GM23338 (cell line): ENCODE data around the gene CERS3. TPM values are rescaled to one million over a fixed set of nuclear protein-coding genes. Genes with fewer than 3 reads are reported as not detected.

Experiments
- ATAC-seq: fragments of 200-7000 bp; cut with Tn5 transposase; 3 replicates; pipeline ENCODE4 v1.9.1; 2020
- DNase-seq: peaks from one replicate; pipeline ENCODE4 v3.0.0-alpha.2; 2015; ENCODE audit warnings: low spot score
- H2AFZ ChIP-seq: fragments of 200-600 bp; sonication (generic); 2 replicates; pipeline ENCODE4 v1.8.0; 2016; ENCODE audit warnings: antibody characterized with exemption, mild to moderate bottlenecking, moderate library complexity
- H3F3A ChIP-seq: fragments of 200-600 bp; sonication (generic); replicated peaks from 2 replicates; pipeline ENCODE4 v1.8.0; 2017; ENCODE audit warnings: antibody characterized with exemption, mixed run types, low read depth
- H3K27ac ChIP-seq: fragments of 200-600 bp; sonication (generic); 2 replicates; pipeline ENCODE4 v1.6.1; 2016; ENCODE audit warnings: low read depth
- H3K27me3 ChIP-seq: fragments of 200-600 bp; sonication (generic); 2 replicates; pipeline ENCODE4 v1.8.0; 2016; ENCODE audit warnings: mild to moderate bottlenecking, mixed run types, moderate library complexity; ENCODE audit not compliant: insufficient read depth
- H3K36me3 ChIP-seq: fragments of 200-600 bp; sonication (generic); 2 replicates; pipeline ENCODE4 v1.8.0; 2016; ENCODE audit warnings: mild to moderate bottlenecking; ENCODE audit not compliant: insufficient read depth
- H3K4me1 ChIP-seq: fragments of 200-600 bp; sonication (generic); 2 replicates; pipeline ENCODE4 v1.8.0; 2016; ENCODE audit warnings: mild to moderate bottlenecking, moderate library complexity; ENCODE audit not compliant: insufficient read depth
- H3K4me2 ChIP-seq: fragments of 200-600 bp; sonication (generic); 2 replicates; pipeline ENCODE4 v1.7.1; 2017; ENCODE audit warnings: mixed run types
- H3K4me3 ChIP-seq: fragments of 200-600 bp; sonication (generic); 2 replicates; pipeline ENCODE4 v1.6.1; 2016; ENCODE audit warnings: mixed run types
- H3K79me2 ChIP-seq: fragments of 200-600 bp; sonication (generic); replicated peaks from 2 replicates; pipeline ENCODE4 v1.8.0; 2017; ENCODE audit warnings: mild to moderate bottlenecking; ENCODE audit not compliant: insufficient read depth
- H3K9me2 ChIP-seq: fragments of 200-600 bp; sonication (generic); 2 replicates; pipeline ENCODE4 v1.8.0; 2017; ENCODE audit not compliant: insufficient read depth
- H4K20me1 ChIP-seq: fragments of 200-600 bp; sonication (generic); replicated peaks from 2 replicates; pipeline ENCODE4 v1.8.0; 2017; ENCODE audit warnings: mild to moderate bottlenecking; ENCODE audit not compliant: insufficient read depth
- H3K27ac Mint-ChIP-seq: 2 replicates; pipeline ENCODE4 v1.8.0; 2020; ENCODE audit warnings: inconsistent platforms, mild to moderate bottlenecking, moderate library complexity, mixed read lengths
- H3K27me3 Mint-ChIP-seq: 3 replicates; pipeline ENCODE4 v1.8.0; 2022; ENCODE audit warnings: low read depth, mild to moderate bottlenecking, moderate library complexity, mixed read lengths, inconsistent platforms; ENCODE audit not compliant: insufficient read depth, poor library complexity
- H3K36me3 Mint-ChIP-seq: 3 replicates; pipeline ENCODE4 v1.8.0; 2021; ENCODE audit warnings: low read depth, mild to moderate bottlenecking, inconsistent platforms, moderate library complexity, mixed read lengths
- H3K4me1 Mint-ChIP-seq: 3 replicates; pipeline ENCODE4 v1.8.0; 2020; ENCODE audit warnings: mild to moderate bottlenecking, inconsistent platforms, mixed read lengths
- H3K4me3 Mint-ChIP-seq: 3 replicates; pipeline ENCODE4 v1.8.0; 2021; ENCODE audit warnings: moderate library complexity, mild to moderate bottlenecking, inconsistent platforms, mixed read lengths
- H3K9me3 Mint-ChIP-seq: 3 replicates; pipeline ENCODE4 v1.8.0; 2020; ENCODE audit warnings: moderate library complexity, mild to moderate bottlenecking, inconsistent platforms, mixed read lengths
- CREB1 ChIP-seq: fragments of 250-450 bp; sonication (Bioruptor Pico); IDR thresholded peaks from 2 replicates; pipeline ENCODE4 v1.5.0; 2020; ENCODE audit warnings: low read depth, mild to moderate bottlenecking, moderate library complexity
- CTCF ChIP-seq, 2 experiments: fragments of 200-600 bp in 1 of 2; sonication (generic) in 1 of 2; conservative IDR thresholded peaks; 2 replicates each; pipeline versions ENCODE4 v1.5.1 to v1.6.1; 2016 to 2017; ENCODE audit warnings: antibody characterized with exemption in 2 of 2, low read depth in 2 of 2, mild to moderate bottlenecking in 2 of 2, moderate library complexity in 1 of 2
- EZH2 ChIP-seq: fragments of 200-600 bp; sonication (generic); IDR thresholded peaks from one replicate; pipeline ENCODE4 v1.8.0; 2017; ENCODE audit warnings: antibody characterized with exemption, mild to moderate bottlenecking, low read depth; ENCODE audit not compliant: unreplicated experiment
- EZH2phosphoT487 ChIP-seq: fragments of 200-600 bp; sonication (generic); IDR thresholded peaks from one replicate; pipeline ENCODE4 v1.8.1; 2018; ENCODE audit warnings: antibody characterized with exemption; ENCODE audit not compliant: unreplicated experiment
- JUNB ChIP-seq: IDR thresholded peaks from one replicate; pipeline ENCODE4 v1.6.1; 2016; ENCODE audit warnings: antibody characterized with exemption; ENCODE audit not compliant: unreplicated experiment
- NANOG ChIP-seq: IDR thresholded peaks from 2 replicates; pipeline ENCODE4 v1.6.1; 2016; ENCODE audit warnings: antibody characterized with exemption, borderline replicate concordance
- POLR2AphosphoS5 ChIP-seq: IDR thresholded peaks from 2 replicates; pipeline ENCODE4 v1.6.1; 2016; ENCODE audit warnings: antibody characterized with exemption, low read depth
- REST ChIP-seq: IDR thresholded peaks from one replicate; pipeline ENCODE4 v1.6.1; 2018; ENCODE audit warnings: antibody characterized with exemption; ENCODE audit not compliant: unreplicated experiment
- STAT1 ChIP-seq: IDR thresholded peaks from one replicate; pipeline ENCODE4 v1.6.1; 2016; ENCODE audit warnings: antibody characterized with exemption; ENCODE audit not compliant: unreplicated experiment
- ZNF114 ChIP-seq: fragments of 250-450 bp; sonication (Bioruptor Pico); IDR thresholded peaks from 2 replicates; pipeline ENCODE4 v1.5.0; 2020; ENCODE audit warnings: mild to moderate bottlenecking, moderate library complexity
- ZNF331 ChIP-seq: fragments of 250-450 bp; sonication (Bioruptor Pico); IDR thresholded peaks from 2 replicates; pipeline ENCODE4 v1.5.0; 2020; ENCODE audit warnings: low read depth, mild to moderate bottlenecking, moderate library complexity
- polyA plus RNA-seq: library from polyadenylated mRNA; unstranded; fragments of >200 nt; fragmentation: Nextera tagmentation; extraction: Ambion mirVana; gene quantifications from 2 replicates; pipeline ENCODE4 v1.2.1, GENCODE V29; 2016
- total RNA-seq: library from RNA; depleted of rRNA; stranded (reverse); fragments of >200 nt; shearing (Covaris generic); gene quantifications from 2 replicates; pipeline ENCODE4 v1.2.3, GENCODE V29; 2014
- TF ChIP-seq, protein P1 (sequence below): fragments of 250-450 bp; sonication (Bioruptor Pico); IDR thresholded peaks from 2 replicates; pipeline ENCODE4 v1.5.0; 2020; ENCODE audit warnings: mild to moderate bottlenecking, moderate library complexity
- TF ChIP-seq, protein P2 (sequence below): IDR thresholded peaks from 2 replicates; pipeline ENCODE4 v1.6.1; 2016; ENCODE audit warnings: antibody characterized with exemption

CERS3 gene
- total and polyA plus RNA-seq, 2 experiments from 2014 or later: 1.8 to 2.2 TPM

- peak; percentile 54 for DNase-seq
Measured at GRCh38 chr15:100457201-100457600, 71.5 kb downstream of the CERS3 start.

More at GRCh38 chr15:100457201-100457600, 71.5 kb downstream of the CERS3 start:
- H3K27ac Mint-ChIP-seq: no peak overlapping the region
- peaks cover 8% of the 10 kb centered on the region for H3K9me2 ChIP-seq
- no peak overlapping the region for H3K4me3 ChIP-seq
- H3K27me3 Mint-ChIP-seq: peaks cover 2% of the 10 kb centered on the region
- no peak overlapping the region for H3K4me3 Mint-ChIP-seq
- TF ChIP-seq ZNF331 (no peak), NANOG (no peak), EZH2phosphoT487 (no peak), JUNB (no peak), EZH2 (no peak), CREB1 (CRISPR knock-in tag) (no peak), CTCF (conservative IDR thresholded peaks at IDR 0.05; ENCODE audit: low read depth in 2 of 2) (no peak), REST (no peak), POLR2AphosphoS5 (no peak), STAT1 (no peak), ZNF114 (CRISPR knock-in tag) (no peak)
- TF ChIP-seq, protein P1, sequence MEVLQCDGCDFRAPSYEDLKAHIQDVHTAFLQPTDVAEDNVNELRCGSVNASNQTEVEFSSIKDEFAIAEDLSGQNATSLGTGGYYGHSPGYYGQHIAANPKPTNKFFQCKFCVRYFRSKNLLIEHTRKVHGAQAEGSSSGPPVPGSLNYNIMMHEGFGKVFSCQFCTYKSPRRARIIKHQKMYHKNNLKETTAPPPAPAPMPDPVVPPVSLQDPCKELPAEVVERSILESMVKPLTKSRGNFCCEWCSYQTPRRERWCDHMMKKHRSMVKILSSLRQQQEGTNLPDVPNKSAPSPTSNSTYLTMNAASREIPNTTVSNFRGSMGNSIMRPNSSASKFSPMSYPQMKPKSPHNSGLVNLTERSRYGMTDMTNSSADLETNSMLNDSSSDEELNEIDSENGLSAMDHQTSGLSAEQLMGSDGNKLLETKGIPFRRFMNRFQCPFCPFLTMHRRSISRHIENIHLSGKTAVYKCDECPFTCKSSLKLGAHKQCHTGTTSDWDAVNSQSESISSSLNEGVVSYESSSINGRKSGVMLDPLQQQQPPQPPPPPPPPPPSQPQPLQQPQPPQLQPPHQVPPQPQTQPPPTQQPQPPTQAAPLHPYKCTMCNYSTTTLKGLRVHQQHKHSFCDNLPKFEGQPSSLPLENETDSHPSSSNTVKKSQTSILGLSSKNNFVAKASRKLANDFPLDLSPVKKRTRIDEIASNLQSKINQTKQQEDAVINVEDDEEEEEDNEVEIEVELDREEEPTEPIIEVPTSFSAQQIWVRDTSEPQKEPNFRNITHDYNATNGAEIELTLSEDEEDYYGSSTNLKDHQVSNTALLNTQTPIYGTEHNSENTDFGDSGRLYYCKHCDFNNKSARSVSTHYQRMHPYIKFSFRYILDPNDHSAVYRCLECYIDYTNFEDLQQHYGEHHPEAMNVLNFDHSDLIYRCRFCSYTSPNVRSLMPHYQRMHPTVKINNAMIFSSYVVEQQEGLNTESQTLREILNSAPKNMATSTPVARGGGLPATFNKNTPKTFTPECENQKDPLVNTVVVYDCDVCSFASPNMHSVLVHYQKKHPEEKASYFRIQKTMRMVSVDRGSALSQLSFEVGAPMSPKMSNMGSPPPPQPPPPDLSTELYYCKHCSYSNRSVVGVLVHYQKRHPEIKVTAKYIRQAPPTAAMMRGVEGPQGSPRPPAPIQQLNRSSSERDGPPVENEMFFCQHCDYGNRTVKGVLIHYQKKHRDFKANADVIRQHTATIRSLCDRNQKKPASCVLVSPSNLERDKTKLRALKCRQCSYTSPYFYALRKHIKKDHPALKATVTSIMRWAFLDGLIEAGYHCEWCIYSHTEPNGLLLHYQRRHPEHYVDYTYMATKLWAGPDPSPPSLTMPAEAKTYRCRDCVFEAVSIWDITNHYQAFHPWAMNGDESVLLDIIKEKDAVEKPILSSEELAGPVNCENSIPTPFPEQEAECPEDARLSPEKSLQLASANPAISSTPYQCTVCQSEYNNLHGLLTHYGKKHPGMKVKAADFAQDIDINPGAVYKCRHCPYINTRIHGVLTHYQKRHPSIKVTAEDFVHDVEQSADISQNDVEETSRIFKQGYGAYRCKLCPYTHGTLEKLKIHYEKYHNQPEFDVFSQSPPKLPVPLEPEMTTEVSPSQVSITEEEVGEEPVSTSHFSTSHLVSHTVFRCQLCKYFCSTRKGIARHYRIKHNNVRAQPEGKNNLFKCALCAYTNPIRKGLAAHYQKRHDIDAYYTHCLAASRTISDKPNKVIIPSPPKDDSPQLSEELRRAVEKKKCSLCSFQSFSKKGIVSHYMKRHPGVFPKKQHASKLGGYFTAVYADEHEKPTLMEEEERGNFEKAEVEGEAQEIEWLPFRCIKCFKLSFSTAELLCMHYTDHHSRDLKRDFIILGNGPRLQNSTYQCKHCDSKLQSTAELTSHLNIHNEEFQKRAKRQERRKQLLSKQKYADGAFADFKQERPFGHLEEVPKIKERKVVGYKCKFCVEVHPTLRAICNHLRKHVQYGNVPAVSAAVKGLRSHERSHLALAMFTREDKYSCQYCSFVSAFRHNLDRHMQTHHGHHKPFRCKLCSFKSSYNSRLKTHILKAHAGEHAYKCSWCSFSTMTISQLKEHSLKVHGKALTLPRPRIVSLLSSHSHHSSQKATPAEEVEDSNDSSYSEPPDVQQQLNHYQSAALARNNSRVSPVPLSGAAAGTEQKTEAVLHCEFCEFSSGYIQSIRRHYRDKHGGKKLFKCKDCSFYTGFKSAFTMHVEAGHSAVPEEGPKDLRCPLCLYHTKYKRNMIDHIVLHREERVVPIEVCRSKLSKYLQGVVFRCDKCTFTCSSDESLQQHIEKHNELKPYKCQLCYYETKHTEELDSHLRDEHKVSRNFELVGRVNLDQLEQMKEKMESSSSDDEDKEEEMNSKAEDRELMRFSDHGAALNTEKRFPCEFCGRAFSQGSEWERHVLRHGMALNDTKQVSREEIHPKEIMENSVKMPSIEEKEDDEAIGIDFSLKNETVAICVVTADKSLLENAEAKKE (CRISPR knock-in tag): no peak
- TF ChIP-seq, protein P2, sequence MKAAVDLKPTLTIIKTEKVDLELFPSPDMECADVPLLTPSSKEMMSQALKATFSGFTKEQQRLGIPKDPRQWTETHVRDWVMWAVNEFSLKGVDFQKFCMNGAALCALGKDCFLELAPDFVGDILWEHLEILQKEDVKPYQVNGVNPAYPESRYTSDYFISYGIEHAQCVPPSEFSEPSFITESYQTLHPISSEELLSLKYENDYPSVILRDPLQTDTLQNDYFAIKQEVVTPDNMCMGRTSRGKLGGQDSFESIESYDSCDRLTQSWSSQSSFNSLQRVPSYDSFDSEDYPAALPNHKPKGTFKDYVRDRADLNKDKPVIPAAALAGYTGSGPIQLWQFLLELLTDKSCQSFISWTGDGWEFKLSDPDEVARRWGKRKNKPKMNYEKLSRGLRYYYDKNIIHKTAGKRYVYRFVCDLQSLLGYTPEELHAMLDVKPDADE: no peak
- H3K4me1 ChIP-seq: peaks cover 10% of the 10 kb centered on the region; the same call in 1 of the 2 replicates
- H3K9me3 Mint-ChIP-seq: peaks cover 21% of the 10 kb centered on the region; the same call in 2 of the 3 replicates
- no peak overlapping the region for H3K27ac ChIP-seq
- ATAC-seq: no peak
- H3K4me1 Mint-ChIP-seq: peaks cover 13% of the 10 kb centered on the region
- H3K4me2 ChIP-seq: no peak overlapping the region
- H2AFZ ChIP-seq: no peak overlapping the region
- peaks cover 6% of the 10 kb centered on the region; the same call in 1 of the 3 replicates for H3K36me3 Mint-ChIP-seq
- H3K27me3 ChIP-seq: no peaks in the 10 kb centered on the region
- peaks cover 22% of the 10 kb centered on the region; the same call in 1 of the 2 replicates for H3K36me3 ChIP-seq
- no peaks in the 10 kb centered on the region for H4K20me1 ChIP-seq
- no peaks in the 10 kb centered on the region for H3F3A ChIP-seq
- no peaks in the 10 kb centered on the region for H3K79me2 ChIP-seq
